Measurements from ENCODE around the gene TIGD7.

Gene TIGD7

GRCh38 chr16:3328104-3328503 is 22.9 kb upstream of the TIGD7 start:
- TF ChIP-seq CTCF (IDR thresholded peaks at IDR 0.05; ENCODE audit: borderline replicate concordance, control extremely low read depth, extremely low read depth, insufficient read depth, missing control alignments) = no peak
- no peak for DNase-seq (ENCODE audit: low spot score)
- in situ Hi-C loops (cut with MboI; ENCODE audit: low sequenced_read_pairs, unreplicated experiment) = no loop called here

DNA sequence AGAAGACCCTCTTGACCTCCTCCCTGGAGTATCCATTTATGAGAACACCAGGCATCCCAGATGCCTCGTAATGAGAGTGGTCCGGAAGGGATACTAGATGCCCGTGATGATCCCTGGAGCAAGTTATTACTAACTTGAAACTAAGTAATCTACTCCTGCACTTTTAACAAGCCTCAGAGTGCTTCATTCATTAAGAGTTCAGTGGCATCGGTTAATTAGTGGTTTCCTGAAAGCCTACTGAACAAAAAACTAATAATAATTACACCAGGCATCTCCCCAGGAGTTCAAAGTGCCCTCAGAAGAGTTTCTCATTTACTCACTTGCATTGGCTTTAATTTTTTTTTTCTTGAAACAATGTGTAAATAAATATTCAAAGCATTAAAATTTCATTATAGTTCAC is 22.3 kb upstream of the TIGD7 start:
- DNase-seq (ENCODE audit: low spot score) = no peak
- in situ Hi-C loops (cut with MboI; ENCODE audit: low sequenced_read_pairs, unreplicated experiment) = no loop called here

GRCh38 chr16:3321816-3322215 is 16.6 kb upstream of the TIGD7 start:
- no peak for TF ChIP-seq CTCF (IDR thresholded peaks at IDR 0.05; ENCODE audit: borderline replicate concordance, control extremely low read depth, extremely low read depth, insufficient read depth, missing control alignments)
- DNase-seq (ENCODE audit: low spot score) = no peak
- in situ Hi-C loops (cut with MboI; ENCODE audit: low sequenced_read_pairs, unreplicated experiment) = no loop called here

More for the DNA sequence above, 22.3 kb upstream of the TIGD7 start:
- no peak for TF ChIP-seq CTCF (IDR thresholded peaks at IDR 0.05; ENCODE audit: borderline replicate concordance, control extremely low read depth, extremely low read depth, insufficient read depth, missing control alignments)

GRCh38 chr16:3317315-3317999 is 12.2 kb upstream of the TIGD7 start:
- no peak for DNase-seq (ENCODE audit: low spot score)
- in situ Hi-C loops (cut with MboI; ENCODE audit: low sequenced_read_pairs, unreplicated experiment) = no loop called here
- no peak for TF ChIP-seq CTCF (IDR thresholded peaks at IDR 0.05; ENCODE audit: borderline replicate concordance, control extremely low read depth, extremely low read depth, insufficient read depth, missing control alignments)

- in situ Hi-C loops (cut with MboI; ENCODE audit: low sequenced_read_pairs, unreplicated experiment) = no loop called here
- TF ChIP-seq CTCF (IDR thresholded peaks at IDR 0.05; ENCODE audit: borderline replicate concordance, control extremely low read depth, extremely low read depth, insufficient read depth, missing control alignments) = no peak
These were observed 6.3 kb upstream of the TIGD7 start for GRCh38 chr16:3311496-3311895.

DNA sequence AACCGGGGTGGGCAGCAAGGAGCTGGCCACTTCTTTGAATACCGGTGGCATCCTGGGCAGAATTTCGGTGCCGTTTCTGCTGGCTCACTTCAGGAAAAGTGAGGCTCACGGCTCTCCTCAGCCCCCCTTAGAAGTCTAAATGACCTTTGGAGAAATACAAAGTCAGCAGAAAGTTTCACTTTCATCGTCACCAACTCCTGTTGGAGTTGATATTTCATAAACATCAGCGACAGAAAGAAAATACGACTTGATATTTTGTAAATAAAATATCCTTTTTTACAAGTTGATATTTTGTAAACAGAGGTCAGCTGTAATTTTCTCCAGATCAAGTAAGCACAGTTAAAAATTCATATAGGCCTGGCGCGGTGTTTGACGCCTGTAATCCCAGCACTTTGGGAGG is 848 bp upstream of the TIGD7 start:
- in situ Hi-C loops (cut with MboI; ENCODE audit: low sequenced_read_pairs, unreplicated experiment) = no loop called here
- DNase-seq (ENCODE audit: low spot score) = no peak
- no peak for TF ChIP-seq CTCF (IDR thresholded peaks at IDR 0.05; ENCODE audit: borderline replicate concordance, control extremely low read depth, extremely low read depth, insufficient read depth, missing control alignments)

More at GRCh38 chr16:3311496-3311895, 6.3 kb upstream of the TIGD7 start:
- DNase-seq (ENCODE audit: low spot score) = no peak

All from GM13976 (cell line).